RKO (cell line): ENCODE data around the gene MEX3A.

Experiments
- DNase-seq: peaks from one replicate; pipeline ENCODE4 v3.0.0-alpha.2; 2016; ENCODE audit warnings: low spot score

The MEX3A gene

DNA sequence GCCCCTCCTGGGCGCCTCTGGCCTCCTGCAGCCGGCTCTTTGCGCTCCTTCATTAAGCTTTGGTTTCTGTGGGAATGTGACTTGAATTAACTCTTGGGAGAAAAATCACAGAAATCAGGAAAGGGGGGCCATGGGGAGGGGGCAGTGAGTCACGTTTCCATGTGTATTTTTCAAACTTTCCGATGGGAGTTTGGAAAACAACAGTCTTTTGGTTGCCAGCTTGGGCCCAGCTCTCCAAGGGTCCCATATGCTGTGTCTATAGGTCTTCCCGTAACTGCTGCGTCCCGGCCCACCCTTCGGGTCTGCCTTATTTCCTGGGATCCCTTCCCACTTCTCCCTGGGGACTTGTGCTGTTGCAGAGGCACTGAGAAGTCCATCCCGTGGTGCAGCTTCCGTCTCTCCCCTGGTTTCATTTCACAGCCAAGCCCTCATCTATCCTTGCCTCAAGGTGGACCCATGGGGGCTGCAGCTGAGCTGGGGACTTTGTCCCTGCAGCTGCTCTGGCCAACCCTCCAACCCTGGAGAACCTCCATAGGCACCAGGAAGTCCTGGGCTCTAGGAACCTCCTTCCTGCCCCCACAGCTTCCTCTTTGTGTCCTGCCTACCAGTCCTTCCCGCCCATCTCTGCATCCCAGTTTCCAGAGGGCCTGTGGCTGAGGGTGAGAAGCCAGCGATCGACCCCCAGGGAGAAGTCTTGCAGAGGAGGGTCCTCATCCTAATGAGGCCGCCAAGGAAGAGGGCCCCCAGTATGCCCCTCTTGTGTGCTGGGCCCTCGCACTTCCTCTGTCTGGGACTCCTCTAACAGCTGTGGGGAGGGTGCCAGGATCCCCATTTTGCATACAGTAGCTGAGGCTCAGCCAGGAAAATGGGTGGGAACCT is 20.6 kb upstream of the MEX3A start:
- no peak for DNase-seq

DNA sequence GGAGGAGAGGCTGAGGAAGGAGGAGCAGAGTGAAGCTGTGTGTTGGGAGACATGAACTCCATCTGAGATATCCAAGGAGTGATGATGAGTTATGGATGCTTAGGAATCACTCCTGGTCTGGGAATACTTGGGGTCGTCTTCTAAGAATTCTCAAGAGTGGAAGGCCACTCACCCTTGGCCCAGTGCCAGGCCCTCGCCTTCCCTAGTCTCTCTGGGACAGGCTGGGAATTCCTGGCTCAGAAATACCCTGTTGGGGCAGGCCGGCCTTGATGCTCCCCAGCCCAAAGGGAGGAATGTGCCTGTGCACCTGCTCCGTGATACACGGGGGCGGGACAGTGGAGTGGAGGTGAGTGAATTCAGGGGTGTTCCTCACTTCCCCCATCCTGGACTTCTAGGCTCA is 19.6 kb upstream of the MEX3A start:
- DNase-seq: no peak

DNA sequence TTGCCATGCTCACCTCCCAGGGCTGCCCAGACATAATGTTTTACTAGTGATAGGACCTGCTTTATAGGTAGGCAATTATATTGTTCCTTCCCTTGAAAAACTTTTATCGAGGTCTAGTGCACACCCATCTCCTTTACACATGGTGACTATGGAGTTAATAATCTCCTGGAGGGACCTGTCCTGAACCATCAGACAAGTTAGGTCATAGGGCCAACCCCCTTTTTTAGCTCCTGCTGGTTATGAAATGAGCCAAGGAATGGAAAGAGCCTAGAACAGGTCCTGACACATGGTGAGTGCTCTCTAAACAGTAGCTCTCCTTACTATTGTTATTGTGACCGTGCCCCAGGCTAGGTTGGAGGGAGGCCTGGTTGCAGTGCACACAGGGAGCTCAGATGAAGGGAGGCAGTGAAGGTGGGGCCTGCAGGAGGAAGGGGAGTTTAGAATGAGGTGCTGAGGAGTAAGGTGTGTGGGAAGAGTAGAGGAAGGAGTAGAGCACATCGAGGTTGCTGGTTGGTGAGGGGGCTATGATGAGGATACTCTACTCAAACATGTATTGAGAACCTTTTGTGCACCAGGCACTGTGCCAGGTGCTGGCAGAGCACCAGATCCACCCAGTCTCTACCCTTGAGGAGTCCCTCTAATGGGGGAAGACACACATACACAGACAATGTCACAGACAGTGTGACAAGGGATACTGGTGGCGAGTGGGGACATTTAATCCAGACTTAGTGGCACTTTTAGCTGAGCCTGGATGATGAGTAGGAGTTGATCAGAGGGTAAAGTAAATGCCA is 18.1 kb upstream of the MEX3A start:
- no peak for DNase-seq

DNA sequence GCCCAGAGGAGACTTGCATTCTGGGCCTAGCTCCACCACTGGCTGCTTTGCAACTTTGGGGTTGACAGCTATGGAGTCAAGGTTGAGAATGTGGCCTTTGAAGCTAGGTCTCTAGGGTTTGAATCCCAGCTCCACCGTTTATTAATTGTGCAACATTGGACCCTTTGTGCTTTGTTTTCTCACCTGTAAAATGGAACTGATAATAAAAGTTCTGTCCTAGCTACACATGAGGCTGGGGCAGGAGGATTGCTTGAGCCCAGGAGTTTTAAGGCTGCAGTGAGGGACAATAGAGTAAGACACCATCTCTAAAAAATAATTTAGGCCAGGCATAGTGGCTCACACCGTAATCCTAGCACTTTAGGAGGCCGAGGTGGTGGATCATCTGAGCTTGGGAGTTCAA is 17.0 kb upstream of the MEX3A start:
- no peak for DNase-seq

DNA sequence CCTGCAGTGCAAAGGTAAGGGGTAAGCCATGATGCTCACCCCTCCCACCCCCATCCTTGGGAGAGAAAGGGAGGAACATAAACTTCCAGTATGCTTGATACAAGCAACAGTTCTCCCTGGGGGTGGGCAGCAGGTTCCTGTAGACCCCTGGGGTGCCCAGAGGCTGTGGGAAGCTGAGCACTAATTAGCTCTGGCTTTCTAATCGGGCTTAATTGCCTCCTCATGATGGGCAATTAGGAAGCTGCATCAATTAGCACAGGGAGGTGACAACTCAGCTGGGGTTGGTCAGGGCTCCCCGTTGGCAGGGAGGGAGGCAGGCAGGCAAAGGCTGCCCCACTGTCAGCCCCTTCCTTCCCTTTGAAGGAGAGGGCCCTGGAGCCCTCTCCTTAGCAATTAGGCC is 16.5 kb upstream of the MEX3A start:
- no peak for DNase-seq

DNA sequence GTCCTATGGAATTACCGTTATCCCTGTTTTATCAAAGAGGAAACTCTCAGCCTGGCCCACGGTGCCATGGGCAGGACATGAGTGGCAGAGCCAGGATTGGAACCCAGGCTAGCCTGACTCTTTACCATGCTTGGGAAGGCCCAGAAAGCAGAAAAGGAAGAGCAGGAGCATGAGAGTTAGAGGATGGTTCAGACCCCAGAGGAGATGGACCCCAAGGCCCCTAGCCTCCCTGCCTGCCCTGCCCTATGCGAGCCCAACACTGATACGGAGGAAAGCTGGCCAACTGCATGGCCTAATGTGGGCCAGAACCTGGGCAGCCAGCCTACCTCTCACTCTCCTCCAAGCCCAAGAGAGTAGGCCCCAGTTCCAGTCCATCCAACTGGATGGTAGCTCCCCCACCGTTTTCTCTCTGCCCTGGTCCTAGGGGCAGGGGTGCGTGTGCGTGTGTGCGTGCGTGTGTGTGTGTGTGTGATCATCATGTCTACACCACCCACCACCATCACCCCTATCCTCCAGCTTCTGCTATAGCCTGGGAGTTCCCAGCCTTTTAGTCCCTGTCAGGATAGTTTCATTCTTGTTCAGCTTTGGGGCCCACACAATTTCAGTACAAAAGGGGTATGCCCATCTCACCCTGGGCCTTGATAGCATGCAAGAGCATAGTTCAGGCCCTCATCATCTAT is 15.4 kb upstream of the MEX3A start:
- no peak for DNase-seq

DNA sequence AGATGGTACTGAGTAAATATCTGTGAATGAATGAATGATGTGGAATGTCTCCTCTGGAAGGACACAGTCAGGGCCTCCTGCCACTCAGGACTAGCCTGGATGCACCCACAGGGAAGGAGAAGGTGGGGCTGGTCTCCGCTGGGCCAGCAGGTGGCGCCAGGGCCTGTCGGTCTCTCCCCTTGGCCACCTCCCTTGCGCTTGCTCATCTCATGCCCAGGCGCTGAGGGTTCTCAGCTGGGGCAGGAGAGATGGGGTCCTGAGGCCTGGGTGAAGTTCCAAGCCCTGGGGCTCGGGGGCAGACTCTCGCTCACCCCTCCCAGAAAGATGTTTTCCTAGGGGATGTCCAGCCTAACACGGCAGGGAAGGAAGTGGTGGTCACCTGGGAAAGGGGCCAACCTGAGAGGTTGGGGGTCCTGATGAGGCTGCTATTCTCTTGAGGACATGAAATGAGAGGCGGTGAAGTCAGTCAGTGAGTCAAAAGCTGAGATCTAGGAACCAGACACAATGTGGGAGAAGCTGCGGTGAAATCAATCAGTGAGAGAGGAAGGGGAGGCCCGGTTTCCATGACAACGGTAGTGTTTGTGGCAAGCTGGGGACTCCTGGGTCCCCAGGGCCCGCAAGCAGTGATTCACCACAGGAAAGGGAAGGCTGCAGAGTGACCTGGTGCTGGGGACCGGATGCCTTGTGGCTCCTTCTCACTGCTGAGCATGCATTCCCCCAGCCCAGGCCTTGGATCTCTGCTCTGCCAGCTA is 14.6 kb upstream of the MEX3A start:
- peak; percentile 80 for DNase-seq

DNA sequence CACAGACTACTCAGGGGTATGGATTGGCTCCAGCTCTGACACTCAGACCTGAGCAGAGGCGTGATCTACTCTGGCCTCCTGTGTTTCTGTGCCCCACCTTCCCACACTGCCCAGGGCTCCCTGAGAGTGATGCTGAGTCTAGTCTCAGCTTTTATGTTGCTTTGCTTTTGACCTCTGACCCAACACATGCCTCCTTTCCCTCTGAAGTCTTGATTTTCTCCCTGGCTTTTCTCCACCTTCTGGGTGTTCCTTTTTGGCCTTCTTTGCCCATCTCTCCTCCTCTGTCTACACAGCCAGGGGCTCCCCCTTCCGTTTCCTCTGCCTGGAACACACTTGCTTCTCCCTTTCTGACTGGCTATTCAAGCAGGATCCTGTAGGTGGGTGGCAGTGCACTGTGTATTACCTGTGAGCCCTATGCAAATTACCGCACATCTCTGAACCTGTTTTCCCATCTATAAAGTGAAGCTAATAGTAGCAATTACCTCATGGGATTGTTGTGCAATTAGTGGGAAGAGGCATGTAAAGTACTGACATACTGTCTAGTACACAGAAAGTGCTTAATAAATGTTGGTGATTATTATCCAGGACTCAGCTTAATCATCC is 13.7 kb upstream of the MEX3A start:
- no peak for DNase-seq

DNA sequence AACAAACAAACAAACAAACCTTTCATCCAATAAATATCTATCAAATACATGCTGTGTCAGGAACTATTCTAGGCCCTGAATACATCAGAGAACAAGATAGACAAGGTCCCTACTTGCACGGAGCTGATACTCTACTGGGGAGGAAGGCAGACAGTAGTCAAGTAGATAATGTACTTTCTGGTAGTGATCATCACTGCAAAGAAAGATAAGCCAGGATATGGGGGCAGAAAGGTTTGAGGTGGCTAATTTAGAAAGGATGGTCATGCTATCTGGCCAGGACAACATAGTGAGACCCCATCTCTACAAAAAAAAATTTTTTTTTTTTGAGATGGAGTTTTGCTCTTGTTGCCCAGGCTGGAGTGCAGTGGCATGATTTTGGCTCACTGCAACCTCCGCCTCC is 9.3 kb upstream of the MEX3A start:
- DNase-seq: no peak

DNA sequence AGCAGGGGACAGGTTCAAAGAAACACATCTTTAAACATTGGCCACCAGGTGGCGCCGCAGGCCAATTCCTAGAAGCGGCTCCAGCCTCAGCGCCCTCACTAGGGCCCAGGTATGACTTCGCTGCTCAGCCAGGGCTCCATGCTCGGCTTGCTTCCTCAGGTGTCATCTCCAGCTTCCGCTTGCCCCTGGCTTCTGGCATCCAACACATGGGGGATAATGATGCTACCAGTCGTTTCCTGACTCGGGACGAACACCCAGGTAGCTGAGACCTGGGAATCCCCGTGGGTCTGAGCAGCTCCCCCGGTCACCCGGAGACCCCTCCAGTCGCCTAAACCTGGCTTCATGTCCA is 8.5 kb upstream of the MEX3A start:
- peak; percentile 77 for DNase-seq

DNA sequence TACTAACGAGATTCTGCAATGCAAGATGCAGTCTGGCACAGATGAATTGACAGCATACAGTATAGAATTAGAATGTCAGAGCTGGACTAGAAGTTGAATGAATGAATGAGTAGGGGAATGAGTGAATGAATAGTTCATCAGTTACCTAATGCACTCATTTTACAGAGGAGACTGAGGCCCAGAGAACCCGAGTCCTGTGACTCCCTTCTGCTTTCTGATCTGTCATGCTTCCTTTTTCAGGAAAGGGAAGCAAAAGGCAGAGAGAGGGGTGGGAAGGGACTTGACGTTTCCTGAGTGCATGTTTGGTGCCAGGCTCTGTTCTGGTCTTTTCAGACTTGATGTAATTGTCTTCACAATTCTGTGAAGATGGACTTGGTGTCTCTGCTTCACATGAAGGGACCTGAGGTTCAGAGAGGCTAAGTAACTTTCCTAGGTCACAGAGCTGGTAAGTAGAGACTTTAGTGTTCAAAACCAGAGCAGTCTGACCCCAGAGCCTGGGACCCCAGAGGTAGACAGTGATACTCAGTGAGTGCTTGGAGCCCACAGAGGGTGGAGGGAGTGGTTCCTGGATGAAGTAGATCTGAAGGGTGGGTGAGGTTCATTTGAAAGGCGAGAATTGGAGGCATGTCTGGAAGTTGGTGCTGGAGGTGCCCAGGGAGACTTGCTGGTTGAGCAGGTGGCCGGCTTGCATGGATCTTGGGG is 8.0 kb upstream of the MEX3A start:
- DNase-seq: no peak

DNA sequence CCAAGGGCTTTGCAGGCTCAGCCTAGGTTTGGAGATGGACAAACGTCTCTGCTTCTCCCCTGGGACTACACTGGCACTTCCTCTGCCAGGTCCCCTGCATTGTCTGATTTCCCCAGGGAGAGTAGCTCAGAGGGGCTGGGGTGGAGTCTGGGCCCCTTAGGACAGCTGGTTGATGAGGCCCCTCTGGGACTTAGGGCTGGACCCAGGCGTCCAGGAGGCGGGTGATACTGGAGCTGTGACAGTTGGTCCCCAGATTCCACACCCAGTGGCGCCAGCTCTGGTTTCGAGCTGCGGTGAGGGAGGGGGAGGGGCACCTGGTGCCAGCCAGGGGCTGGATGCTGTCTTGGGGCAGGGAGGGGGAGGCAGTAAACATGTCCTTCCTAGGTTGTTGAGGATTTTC is 7.4 kb upstream of the MEX3A start:
- DNase-seq: no peak

DNA sequence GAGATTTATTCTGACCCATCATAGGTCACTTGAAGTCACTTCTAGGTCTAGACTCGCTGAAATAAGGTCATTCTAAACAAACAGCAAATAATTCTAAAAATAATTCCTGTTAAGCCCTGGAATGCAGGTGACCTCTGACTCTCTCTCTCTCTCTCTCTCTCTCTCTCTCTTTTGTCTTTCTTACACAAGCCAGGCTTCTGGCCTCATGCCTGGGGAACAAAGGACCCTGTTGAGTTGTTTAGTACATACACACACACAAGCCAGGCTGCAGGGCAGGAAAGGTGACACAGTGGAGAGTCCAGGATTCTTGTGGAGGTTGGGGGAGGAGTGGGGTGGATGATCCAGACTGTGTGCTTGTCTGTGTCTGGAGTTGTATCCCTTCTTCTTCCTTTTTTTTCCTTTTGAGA is 4.0 kb upstream of the MEX3A start:
- DNase-seq: no peak

DNA sequence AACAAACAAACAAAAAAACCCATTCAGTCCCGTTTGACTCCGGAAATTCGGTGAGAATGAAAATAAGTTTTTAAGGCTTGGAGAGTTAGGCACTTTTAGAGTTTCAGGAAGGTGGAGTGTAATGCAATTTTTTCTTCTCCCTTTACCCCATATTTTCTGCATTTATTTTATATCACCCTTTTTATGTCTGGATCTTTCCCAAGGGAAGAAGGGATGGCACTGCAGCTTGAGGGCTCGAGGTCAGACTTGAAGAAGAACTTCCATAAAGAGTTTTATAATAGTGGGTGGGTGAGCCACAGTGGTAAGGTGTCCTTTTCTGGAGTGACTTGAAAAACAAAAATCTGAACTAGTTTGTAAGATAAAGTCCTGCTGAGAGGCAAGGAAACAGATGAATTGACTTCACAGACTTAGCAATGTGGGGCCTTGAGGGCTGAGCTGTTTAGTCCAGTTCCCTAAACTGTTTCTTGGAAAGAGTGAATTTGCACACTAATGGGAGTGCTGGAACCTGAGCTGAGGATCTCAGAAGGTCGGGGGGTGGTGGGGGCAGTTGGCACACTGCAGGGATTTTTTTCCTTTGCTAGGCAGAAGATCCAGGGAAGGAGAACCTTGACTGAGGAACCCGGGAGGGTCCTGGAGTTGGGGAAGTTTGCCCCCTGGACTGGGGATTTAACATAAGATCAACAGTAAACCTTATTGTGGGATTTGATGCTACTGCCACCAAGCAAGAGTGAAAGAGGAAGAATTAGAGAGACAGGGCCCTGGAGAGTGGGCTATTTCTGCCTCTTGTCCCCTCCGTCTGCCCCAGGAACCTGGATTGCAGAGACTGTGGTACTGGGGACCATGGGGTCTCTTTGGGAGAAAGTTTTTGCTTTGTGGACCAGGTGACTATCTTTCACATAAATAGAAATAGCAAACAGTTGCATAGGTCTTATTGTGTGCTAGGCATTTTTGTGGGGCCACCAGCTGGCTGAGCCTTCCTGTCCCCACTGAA is 1.8 kb upstream of the MEX3A start:
- no peak for DNase-seq

DNA sequence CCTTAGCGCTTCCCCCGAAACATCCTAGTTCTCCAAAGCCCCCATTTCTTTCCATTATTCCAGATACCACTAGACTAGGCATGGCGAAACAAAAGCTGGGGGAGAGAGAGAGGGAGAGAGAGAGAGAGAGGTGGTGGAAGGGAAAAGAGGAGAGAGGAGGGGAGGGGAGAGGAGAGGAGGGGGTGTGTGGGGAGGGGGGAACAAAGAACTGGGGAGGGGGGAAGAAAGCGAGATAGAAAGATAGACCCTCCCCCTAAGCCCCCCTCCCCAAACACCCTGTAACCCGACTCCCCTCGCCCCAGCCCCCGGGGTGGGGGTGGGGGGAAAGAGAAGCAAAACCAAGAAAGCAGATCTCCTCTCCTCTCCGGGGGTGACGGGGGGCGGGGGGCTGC is 352 bp downstream of the MEX3A start:
- DNase-seq: peak; percentile 20

DNA sequence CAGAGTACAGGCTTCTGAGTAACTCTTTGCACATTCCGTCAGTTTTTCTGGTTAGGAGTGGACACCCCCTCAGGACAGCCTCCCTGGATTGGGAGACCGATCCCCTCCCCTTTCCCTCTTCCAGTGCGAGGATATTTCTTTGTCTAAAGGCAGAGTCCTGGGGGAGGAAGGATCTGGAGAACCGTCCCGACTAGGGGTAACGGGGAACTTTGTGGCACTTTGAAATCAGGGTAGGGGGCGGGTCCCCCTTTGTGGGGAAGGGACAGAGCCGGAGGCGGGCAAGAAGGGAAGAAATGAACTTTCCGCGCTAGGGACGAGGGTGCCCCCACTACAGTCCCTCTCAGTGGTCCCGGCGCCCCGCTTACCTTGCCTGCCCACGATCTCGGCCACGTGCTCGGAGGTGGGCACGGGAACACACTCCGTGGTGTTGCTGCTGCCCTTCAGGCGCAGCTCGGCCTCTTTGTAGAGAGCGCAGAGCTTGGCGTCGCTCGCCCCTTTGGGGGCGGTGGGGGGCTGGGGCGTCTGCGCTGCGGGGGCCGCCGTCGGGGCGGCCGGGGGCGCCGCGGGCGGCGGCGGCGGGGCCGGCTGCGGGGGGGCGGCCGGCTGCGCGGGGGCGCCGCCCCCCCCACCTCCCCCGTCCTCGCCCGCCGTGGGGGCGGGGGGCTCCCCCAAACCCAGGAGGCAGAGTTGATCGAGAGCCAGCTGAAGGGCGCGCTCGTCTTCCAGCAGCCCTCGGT is 917 bp downstream of the MEX3A start:
- peak; percentile 45 for DNase-seq

DNA sequence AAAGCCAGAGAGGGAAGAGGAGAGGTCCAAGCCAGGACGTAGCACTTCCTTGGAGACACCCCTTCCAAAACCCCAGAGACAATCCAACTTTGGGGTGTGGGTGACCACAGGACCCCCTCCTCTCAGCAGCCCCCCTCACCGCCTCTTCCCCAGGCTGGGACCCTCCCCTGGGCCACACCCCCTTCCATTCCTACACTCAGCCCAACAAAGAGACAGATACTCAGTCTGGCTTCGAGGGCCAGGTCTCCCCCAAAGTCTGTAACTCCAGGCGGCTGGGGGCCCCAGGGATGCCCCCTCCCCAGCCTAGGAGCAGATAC is 1.4 kb downstream of the MEX3A start:
- no peak for DNase-seq

DNA sequence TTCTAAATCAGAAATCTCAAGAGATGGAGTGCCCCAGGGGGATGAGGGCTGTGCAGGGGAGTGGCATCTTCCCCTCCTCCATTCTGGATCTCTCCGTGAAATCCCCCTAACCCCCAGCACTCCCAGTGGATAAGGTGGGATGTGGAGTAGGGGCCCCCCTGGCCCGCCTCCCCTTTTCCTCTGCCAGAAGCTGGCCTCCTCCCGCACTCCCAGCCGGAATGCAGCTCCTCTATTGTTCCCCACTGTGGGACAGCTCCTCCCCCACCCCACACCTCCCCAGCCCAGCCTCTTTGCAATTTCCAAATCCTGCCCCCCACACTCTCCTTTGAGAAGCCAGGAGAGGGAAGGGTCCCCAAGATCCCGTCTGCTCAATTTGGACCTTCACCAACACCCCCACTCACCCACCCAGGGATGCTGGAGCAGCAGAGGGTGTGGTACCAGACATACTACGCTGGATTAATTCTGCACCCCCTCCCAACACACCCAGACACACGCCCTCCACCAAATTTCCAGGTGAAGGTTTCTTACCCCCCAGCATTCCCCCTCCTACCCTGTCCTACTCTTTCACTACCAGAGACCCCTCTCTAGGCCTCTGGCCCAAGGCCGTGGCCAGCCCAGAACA is 1.9 kb downstream of the MEX3A start:
- no peak for DNase-seq

DNA sequence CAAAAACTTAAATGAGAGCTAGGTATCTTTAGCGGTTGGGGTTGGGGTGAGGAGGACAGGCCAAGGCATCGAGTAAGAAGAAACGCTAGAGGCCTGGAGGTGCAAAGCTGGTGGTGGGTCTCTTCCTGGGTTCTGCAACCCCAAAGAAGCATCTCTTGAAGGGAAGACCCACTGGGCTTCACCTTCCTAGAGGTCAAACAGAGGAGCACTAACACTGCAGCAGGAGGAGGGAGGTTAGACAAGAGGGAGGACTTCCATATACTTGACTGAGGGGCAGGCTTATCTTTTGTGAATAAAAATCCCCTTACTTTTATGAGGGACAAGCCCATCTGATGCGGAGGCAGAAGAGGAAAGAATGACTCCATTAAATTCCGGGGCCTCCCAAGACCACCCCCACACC is 2.5 kb downstream of the MEX3A start:
- DNase-seq: no peak
